ENCODE measurements around the gene MED27.

Gene MED27

DNA sequence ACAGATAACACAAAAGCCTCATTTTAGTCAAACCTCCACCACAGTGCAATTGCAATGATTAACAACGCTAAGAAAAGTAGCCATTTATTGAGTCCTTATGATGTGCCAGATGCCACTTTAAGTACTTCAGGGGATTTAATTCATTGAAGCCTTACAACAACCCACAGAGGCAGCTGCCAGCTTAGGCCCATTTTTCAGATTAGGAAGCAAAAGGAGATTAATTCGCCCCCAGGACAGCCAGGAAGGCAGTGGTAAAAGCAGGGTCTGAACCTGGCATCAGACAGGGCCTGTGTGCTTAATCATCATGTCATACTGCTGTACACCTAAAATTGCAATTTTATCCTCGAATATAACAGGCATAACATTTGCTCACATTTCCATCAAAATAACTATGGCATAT, 23.9 kb downstream of the MED27 start:
- H3K27me3 Mint-ChIP-seq (ENCODE audit: low read depth, poor library complexity): peaks cover 3% of the 10 kb centered on the region
- TF ChIP-seq, protein P1, sequence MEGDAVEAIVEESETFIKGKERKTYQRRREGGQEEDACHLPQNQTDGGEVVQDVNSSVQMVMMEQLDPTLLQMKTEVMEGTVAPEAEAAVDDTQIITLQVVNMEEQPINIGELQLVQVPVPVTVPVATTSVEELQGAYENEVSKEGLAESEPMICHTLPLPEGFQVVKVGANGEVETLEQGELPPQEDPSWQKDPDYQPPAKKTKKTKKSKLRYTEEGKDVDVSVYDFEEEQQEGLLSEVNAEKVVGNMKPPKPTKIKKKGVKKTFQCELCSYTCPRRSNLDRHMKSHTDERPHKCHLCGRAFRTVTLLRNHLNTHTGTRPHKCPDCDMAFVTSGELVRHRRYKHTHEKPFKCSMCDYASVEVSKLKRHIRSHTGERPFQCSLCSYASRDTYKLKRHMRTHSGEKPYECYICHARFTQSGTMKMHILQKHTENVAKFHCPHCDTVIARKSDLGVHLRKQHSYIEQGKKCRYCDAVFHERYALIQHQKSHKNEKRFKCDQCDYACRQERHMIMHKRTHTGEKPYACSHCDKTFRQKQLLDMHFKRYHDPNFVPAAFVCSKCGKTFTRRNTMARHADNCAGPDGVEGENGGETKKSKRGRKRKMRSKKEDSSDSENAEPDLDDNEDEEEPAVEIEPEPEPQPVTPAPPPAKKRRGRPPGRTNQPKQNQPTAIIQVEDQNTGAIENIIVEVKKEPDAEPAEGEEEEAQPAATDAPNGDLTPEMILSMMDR (IDR thresholded peaks at IDR 0.05): no peak
- H3K9me3 Mint-ChIP-seq: peaks cover 11% of the 10 kb centered on the region
- peaks cover 64% of the 10 kb centered on the region for H3K4me1 Mint-ChIP-seq
- peaks cover 27% of the 10 kb centered on the region for H3K36me3 Mint-ChIP-seq (ENCODE audit: low read depth)
- DNase-seq: no peak
- no peak overlapping the region for H3K4me3 Mint-ChIP-seq
- H3K27ac Mint-ChIP-seq: no peak overlapping the region

DNA sequence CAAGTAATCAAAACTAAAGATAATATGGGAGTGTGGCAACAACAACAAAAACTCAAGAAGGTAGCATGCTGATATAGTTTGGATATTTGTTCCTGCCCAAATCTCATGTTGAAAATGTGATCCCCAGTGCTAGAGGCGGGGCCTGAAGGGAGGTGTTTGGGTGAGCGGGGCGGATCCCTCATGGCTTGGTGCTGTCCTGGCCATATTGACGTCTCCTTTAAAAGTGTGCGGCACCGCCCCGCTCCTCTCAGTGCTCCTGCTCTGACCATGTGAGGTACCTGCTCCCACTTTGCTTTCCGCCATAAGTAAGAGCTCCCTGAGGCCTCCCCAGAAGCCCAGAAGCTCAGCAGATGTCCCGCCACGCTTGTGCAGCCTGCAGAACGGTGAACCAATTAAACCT, 25.6 kb downstream of the MED27 start:
- H3K9me3 Mint-ChIP-seq: peaks cover 10% of the 10 kb centered on the region
- H3K27me3 Mint-ChIP-seq (ENCODE audit: low read depth, poor library complexity): peaks cover 6% of the 10 kb centered on the region
- peaks cover 23% of the 10 kb centered on the region for H3K36me3 Mint-ChIP-seq (ENCODE audit: low read depth)
- DNase-seq: no peak
- H3K4me1 Mint-ChIP-seq: peaks cover 63% of the 10 kb centered on the region
- peak overlapping the region; percentile 73 for H3K27ac Mint-ChIP-seq
- H3K4me3 Mint-ChIP-seq: no peak overlapping the region
- TF ChIP-seq, protein P1 (IDR thresholded peaks at IDR 0.05): no peak

DNA sequence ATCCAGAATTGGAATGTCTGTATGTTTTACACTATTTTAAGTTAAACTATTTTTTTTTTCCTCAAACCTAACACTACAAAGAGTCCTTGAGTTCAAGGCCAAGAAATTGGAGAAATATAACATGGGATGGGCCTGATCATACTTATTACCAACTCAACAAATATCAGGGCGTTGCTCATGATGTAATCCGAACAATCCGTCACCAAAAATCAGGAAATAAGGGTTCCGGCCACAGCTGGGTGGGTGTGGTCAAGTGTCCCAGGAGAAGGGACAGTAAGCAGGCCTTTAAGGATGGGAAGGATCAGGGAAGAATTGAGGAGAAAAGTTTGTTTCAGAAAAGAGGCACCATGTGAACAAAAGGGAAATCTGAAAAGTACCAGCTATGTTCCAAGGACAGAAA, 29.8 kb downstream of the MED27 start:
- Mint-ChIP-seq H3K4me1 (peaks cover 49% of the 10 kb centered on the region), H3K36me3 (ENCODE audit: low read depth) (peaks cover 5% of the 10 kb centered on the region), H3K9me3 (no peaks in the 10 kb centered on the region), H3K27me3 (ENCODE audit: low read depth, poor library complexity) (peaks cover 9% of the 10 kb centered on the region), H3K27ac (no peak overlapping the region), H3K4me3 (no peak overlapping the region)
- DNase-seq: no peak
- TF ChIP-seq, protein P1 (IDR thresholded peaks at IDR 0.05): no peak

DNA sequence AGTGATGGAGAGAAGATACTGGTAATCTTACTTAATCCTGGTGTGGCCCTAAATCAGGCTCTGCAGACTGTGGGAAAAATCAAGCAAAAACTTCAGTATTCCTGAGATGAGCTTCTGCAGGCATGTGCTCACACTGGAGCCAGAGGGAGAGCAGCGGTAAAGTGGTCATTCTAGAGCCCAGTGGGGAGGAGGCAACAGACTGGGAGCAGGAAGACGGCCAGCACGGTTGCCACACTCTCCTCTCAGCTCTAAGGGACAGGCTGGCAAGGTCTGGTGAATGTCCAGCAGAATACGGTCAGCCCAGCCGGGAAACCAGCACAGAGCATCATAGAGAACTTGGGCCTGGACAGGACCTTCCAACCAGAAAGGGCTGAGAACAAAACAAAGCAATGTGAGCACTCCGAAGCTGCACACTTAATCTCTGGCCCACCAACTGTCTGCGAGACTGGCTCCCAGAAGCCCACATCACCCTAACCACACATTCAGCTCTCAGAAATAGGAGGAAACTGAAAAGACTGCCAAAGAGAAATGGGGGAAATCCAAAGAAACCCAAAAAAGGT, 30.3 kb downstream of the MED27 start:
- peaks cover 5% of the 10 kb centered on the region for H3K36me3 Mint-ChIP-seq (ENCODE audit: low read depth)
- peak overlapping the region; percentile 27 for H3K27ac Mint-ChIP-seq
- no peaks in the 10 kb centered on the region for H3K9me3 Mint-ChIP-seq
- TF ChIP-seq, protein P1 (IDR thresholded peaks at IDR 0.05): no peak
- H3K27me3 Mint-ChIP-seq (ENCODE audit: low read depth, poor library complexity): peaks cover 9% of the 10 kb centered on the region
- DNase-seq: no peak
- H3K4me3 Mint-ChIP-seq: no peak overlapping the region
- H3K4me1 Mint-ChIP-seq: peaks cover 49% of the 10 kb centered on the region

DNA sequence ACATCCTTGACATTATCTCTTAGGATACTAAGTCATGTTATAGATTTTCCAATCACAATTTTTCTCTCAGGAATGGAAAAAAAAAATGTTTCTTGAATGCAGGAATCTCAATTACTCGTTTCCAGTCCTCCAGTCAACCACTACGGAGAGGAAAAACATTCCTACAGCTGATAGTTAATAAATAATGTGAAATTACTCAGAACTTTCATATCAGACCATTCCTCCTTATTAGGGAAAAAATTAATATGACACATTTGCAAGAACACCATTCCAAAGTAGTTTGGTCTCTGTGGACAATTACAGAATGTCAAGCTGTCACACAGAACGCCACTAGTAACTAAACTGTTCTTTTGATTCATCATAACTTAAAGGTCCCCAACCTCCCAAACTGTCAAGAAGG, 31.5 kb downstream of the MED27 start:
- peaks cover 49% of the 10 kb centered on the region for H3K4me1 Mint-ChIP-seq
- H3K9me3 Mint-ChIP-seq: no peaks in the 10 kb centered on the region
- TF ChIP-seq, protein P1 (IDR thresholded peaks at IDR 0.05): no peak
- H3K4me3 Mint-ChIP-seq: no peak overlapping the region
- peaks cover 5% of the 10 kb centered on the region for H3K36me3 Mint-ChIP-seq (ENCODE audit: low read depth)
- no peak for DNase-seq
- H3K27me3 Mint-ChIP-seq (ENCODE audit: low read depth, poor library complexity): peaks cover 9% of the 10 kb centered on the region
- H3K27ac Mint-ChIP-seq: no peak overlapping the region

DNA sequence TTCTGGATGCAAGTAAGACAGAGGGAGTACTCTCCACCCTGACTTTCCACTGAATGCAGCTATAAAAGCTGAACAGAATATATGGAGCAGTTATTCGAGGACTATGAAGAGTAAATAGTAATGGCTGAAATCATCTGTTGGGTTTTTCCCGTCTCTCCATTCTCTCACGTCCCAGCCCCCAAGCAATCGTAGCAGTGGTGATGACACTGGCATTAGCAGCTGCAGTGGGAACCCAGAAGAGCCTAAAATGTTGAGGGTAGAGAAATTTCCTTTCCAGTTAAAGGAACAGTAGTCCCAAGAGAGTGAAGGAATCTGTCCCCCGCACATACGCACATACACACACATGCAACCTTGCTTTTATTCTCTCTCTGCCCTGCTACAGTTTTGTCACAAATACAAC, 33.2 kb downstream of the MED27 start:
- peaks cover 51% of the 10 kb centered on the region for H3K4me1 Mint-ChIP-seq
- no peaks in the 10 kb centered on the region for H3K9me3 Mint-ChIP-seq
- DNase-seq: no peak
- TF ChIP-seq, protein P1 (IDR thresholded peaks at IDR 0.05): no peak
- peaks cover 6% of the 10 kb centered on the region for H3K27me3 Mint-ChIP-seq (ENCODE audit: low read depth, poor library complexity)
- H3K4me3 Mint-ChIP-seq: no peak overlapping the region
- peak overlapping the region; percentile 67 for H3K27ac Mint-ChIP-seq
- peaks cover 5% of the 10 kb centered on the region for H3K36me3 Mint-ChIP-seq (ENCODE audit: low read depth)
